ENCODE measurements around the gene TNKS1BP1. TPM values are rescaled to one million over a fixed set of nuclear protein-coding genes. Genes with fewer than 3 reads are reported as not detected.

The TNKS1BP1 gene
- total RNA-seq, 4 donors from 2014 or later: 98.5 to 165 (median 125) TPM

DNA sequence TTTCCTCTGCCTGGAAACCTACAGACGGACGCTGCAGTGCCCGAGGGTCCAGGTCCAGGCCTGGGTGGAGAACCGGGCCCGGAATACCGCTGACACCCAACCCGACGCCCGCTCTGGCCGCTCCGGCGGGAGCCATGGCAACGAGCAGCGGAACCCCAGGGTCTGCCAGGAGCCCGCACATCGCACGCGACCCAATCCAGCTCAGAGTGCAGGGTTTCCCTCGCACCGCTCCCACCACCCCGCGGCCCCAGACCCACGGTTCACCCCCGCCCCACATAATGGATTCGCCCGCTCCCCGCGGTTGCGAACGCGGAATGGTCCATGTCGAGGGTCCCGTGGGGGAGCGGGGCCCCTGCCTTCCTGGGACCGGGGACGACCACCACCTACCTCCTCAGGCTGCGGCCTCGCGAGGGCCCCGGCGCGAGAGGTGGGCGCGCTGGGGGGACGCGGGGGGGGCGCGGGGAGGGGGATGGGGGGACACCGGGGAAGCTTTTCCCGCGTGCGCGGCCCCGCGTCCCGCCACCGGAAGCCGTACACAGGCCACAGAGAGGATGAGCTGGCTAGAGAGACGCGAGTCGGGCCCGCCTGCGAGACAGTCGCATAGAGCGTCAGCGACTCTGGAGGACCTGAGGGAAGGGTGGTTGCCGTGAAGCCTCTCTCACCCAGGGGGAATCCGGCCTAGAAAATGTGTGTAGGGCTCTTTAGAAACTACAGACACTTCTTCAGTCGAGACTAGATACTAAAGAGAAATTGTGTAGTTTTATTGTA is 10.8 kb upstream of the TNKS1BP1 start, which contains the start of gene SSRP1:
SSRP1 (minus strand) TSS at position 550 of the 768 bp plus-strand sequence. CDS start 771 bp downstream, outside the sequence.
- peaks cover 16 to 18% of the 10 kb centered on the region in 2 donors for H3K4me1 ChIP-seq
- in situ Hi-C loops (cut with MboI; ENCODE audit: low sequenced_read_pairs in 4 of 4): loop anchor here in 3 of 4 donors (25.0 kb wide), 4 partner anchors 98 to 427 kb away; partner anchors contain the start of genes APLNR (in 1 of the 3), BTBD18 (in 1 of the 3), CTNND1 (in 1 of the 3) and YPEL4 (in 1 of the 3)
- peak; percentile 83 to 87 for DNase-seq
- H3K27me3 ChIP-seq: no peaks in the 10 kb centered on the region
- H3K36me3 ChIP-seq: peaks cover 0 to 29% of the 10 kb centered on the region in 2 donors
- peak; percentile 97 for ATAC-seq
- peak within 1 kb of the TSS; percentile 92 to 98 (median 96) for H3K4me3 ChIP-seq
- intact Hi-C loops (cut with DNase I; ENCODE audit: low total_unique reads): no loop called here
- peak within 1 kb of the TSS; percentile 95 to 98 (median 96) for H3K27ac ChIP-seq
- H3K9me3 ChIP-seq: no peaks in the 10 kb centered on the region
- TF ChIP-seq, protein P1, sequence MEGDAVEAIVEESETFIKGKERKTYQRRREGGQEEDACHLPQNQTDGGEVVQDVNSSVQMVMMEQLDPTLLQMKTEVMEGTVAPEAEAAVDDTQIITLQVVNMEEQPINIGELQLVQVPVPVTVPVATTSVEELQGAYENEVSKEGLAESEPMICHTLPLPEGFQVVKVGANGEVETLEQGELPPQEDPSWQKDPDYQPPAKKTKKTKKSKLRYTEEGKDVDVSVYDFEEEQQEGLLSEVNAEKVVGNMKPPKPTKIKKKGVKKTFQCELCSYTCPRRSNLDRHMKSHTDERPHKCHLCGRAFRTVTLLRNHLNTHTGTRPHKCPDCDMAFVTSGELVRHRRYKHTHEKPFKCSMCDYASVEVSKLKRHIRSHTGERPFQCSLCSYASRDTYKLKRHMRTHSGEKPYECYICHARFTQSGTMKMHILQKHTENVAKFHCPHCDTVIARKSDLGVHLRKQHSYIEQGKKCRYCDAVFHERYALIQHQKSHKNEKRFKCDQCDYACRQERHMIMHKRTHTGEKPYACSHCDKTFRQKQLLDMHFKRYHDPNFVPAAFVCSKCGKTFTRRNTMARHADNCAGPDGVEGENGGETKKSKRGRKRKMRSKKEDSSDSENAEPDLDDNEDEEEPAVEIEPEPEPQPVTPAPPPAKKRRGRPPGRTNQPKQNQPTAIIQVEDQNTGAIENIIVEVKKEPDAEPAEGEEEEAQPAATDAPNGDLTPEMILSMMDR (IDR thresholded peaks at IDR 0.05 in 4 of 5, conservative IDR thresholded peaks at IDR 0.05 in 1 of 5): no peak
- TF ChIP-seq POLR2A (IDR thresholded peaks at IDR 0.05): peak; percentile 26 to 51

DNA sequence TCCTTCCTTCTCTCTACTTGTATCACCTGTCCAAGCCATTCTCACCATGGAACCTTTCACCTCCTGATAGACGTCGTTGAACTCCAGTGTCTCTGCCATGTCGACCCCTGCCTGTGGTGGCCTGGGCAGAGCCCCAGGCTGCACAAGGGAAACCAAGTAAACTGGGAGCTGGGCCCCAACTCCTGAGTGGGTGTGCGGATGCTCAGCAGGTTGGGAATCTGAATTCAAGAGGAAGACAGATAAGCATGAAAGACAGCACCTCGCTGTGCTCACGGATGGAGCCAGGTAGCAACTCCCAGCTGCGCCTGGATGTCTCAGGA is 10.2 kb upstream of the TNKS1BP1 start:
- in situ Hi-C loops (cut with MboI; ENCODE audit: low sequenced_read_pairs in 4 of 4) (loop anchor here in 3 of 4 donors (25.0 kb wide), 4 partner anchors 98 to 427 kb away; partner anchors contain the start of genes APLNR (in 1 of the 3), BTBD18 (in 1 of the 3), CTNND1 (in 1 of the 3) and YPEL4 (in 1 of the 3)), intact Hi-C loops (cut with DNase I; ENCODE audit: low total_unique reads) (no loop called here)
- ATAC-seq (peak in 1 of 2 donors; percentile 20), DNase-seq (no peak)
- TF ChIP-seq, protein P1 (IDR thresholded peaks at IDR 0.05 in 4 of 5, conservative IDR thresholded peaks at IDR 0.05 in 1 of 5): no peak
- no peak for TF ChIP-seq POLR2A (IDR thresholded peaks at IDR 0.05)
- H3K36me3 ChIP-seq: peaks cover 0 to 34% of the 10 kb centered on the region in 2 donors
- peak overlapping the region; percentile 92 to 98 (median 96) for H3K4me3 ChIP-seq
- no peaks in the 10 kb centered on the region for H3K27me3 ChIP-seq
- H3K4me1 ChIP-seq: peaks cover 16 to 18% of the 10 kb centered on the region in 2 donors
- H3K27ac ChIP-seq: peak overlapping the region; percentile 95 to 98 (median 96)
- H3K9me3 ChIP-seq: no peaks in the 10 kb centered on the region

DNA sequence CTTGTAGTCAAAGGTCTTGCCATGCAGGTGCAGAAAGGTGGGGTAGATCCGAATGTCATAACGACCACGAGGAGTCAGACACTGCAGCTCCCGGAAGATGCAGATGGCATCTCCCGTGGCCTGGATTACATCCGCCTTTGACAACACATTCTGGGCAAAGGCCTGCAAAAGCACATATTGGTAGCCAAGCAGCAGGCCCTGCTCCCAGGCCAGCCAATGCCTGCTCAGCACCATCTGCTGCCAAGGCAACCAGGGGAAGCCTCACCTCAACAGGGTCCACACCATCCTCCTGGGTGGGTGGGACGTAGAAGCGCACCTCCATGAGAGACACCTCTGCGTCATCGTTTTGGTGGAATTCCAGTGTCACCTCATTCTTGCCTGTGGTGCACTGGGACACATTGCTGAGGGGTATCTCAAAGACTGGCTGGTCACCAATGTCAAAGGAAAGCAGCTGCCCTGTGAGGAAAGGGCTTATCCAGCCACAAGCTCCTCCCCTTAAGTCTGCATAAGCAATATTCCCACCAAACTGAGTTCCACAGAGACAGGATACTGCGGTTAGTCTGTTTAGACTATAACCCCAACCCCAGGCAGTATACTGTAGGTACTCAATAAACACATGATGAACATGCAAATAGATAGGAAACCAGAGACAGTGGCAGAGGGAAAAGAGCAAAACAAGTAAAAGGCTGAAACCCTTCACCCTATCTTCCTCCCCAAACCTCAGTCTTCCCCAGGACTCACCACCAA is 8.1 kb upstream of the TNKS1BP1 start:
- H3K36me3 ChIP-seq: peaks cover 0 to 55% of the 10 kb centered on the region in 2 donors
- intact Hi-C loops (cut with DNase I; ENCODE audit: low total_unique reads): no loop called here
- DNase-seq (no peak), ATAC-seq (no peak)
- in situ Hi-C loops (cut with MboI; ENCODE audit: low sequenced_read_pairs in 4 of 4): loop anchor here in 3 of 4 donors (25.0 kb wide), 4 partner anchors 96 to 429 kb away; partner anchors contain the start of genes APLNR (in 1 of the 3), BTBD18 (in 1 of the 3), CTNND1 (in 1 of the 3) and YPEL4 (in 1 of the 3)
- H3K9me3 ChIP-seq: no peaks in the 10 kb centered on the region
- TF ChIP-seq POLR2A (IDR thresholded peaks at IDR 0.05): no peak
- TF ChIP-seq, protein P1 (IDR thresholded peaks at IDR 0.05 in 4 of 5, conservative IDR thresholded peaks at IDR 0.05 in 1 of 5): no peak
- no peaks in the 10 kb centered on the region for H3K27me3 ChIP-seq
- H3K4me1 ChIP-seq: peaks cover 16 to 18% of the 10 kb centered on the region in 2 donors
- H3K27ac ChIP-seq: no peak overlapping the region
- H3K4me3 ChIP-seq: no peak overlapping the region

DNA sequence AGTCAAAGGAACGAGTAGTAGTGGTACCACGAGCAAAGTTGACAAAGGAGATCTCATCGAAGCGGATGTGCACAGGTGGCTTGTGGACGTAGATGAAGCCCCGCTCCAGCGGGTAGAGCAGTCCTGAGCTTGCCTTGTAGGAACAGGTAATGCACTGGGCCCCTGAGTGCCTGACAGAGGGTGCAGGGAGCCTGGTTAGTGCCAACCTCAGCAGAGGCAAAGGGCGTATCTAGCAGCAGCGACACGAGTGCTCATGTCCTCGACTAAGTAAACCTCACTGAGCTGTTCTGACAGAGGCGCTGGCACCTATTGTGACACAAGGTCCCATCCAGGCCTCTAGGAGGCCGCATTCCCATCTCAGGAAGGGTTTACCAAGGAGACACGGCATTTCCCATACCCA is 7.0 kb upstream of the TNKS1BP1 start:
- in situ Hi-C loops (cut with MboI; ENCODE audit: low sequenced_read_pairs in 4 of 4): loop anchor here in 3 of 4 donors (25.0 kb wide), 4 partner anchors 94 to 431 kb away; partner anchors contain the start of genes APLNR (in 1 of the 3), BTBD18 (in 1 of the 3), CTNND1 (in 1 of the 3) and YPEL4 (in 1 of the 3)
- intact Hi-C loops (cut with DNase I; ENCODE audit: low total_unique reads): no loop called here
- no peak overlapping the region for H3K4me3 ChIP-seq
- no peaks in the 10 kb centered on the region for H3K9me3 ChIP-seq
- ATAC-seq (no peak), DNase-seq (no peak)
- no peaks in the 10 kb centered on the region for H3K27me3 ChIP-seq
- peaks cover 19 to 25% of the 10 kb centered on the region in 2 donors for H3K4me1 ChIP-seq
- TF ChIP-seq POLR2A (IDR thresholded peaks at IDR 0.05): no peak
- TF ChIP-seq, protein P1 (IDR thresholded peaks at IDR 0.05 in 4 of 5, conservative IDR thresholded peaks at IDR 0.05 in 1 of 5): no peak
- H3K27ac ChIP-seq: no peak overlapping the region
- peaks cover 0 to 66% of the 10 kb centered on the region in 2 donors for H3K36me3 ChIP-seq

Data from gastrocnemius medialis (tissue), 4 donors.